NCI-H526 (cell line): ENCODE results near the gene MAPK10.
"Not testable (repeated sequence)": the region's sequence is repeated elsewhere in the genome, so short reads cannot be mapped to it uniquely, and the experiment has no call there.

Experiments used
- DNase-seq, 2 experiments: peaks; one replicate each; lab custom pipeline; 2025; lab: John Stamatoyannopoulos, UW

MAPK10 gene

DNA sequence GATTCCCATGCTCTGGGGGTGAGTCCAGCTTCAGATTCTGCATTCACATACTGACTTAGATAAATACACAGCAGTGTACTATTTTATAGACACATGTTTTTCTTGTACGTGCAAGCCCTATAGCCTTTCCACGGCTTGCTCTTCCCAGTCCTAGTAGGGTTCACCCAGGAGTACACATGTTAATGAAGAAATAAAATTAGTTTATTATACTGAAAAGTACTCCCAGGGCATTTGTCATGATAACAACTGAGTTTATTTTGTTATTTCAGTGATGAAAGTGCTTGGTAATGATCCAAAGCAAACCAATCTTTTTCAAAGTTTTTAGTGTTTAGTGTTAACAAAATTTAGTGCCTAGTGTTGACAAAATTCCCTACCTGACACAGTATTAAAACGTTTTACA, 21.3 kb downstream of the MAPK10 start:
- DNase-seq, result no peak

DNA sequence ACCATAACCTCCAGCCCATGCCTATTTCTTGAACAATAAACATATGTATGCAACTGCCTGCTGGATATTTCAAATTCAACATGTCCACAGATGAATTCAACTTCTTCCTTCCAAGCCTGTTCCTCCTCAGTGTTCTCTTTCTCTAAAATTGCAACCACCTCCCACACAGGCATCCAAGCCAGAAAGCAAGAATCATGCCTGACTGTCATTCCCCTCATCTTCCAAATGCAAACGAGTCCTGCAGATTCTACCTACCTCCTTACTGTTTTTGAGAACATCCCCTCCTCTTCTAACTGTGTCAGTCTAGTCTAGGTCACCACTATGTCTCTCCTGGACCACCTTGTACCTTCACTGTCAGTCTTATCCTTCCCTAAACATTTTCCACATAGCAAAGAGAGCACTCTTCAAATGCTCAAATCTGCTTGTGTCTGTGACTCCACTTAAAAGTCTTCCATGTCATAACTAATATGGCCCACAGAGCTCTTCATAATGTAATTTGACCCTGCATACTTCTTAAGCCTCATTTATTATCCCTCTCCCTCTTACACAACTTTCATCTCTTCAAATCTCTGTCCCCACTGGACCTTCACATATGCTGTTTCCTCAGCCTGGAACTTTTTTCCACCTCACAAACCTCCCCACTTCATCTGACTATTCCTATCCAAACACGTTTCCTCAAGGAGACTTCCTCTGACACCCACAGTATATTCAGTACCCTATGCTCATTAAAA, 25.7 kb downstream of the MAPK10 start:
- DNase-seq, result no peak

DNA sequence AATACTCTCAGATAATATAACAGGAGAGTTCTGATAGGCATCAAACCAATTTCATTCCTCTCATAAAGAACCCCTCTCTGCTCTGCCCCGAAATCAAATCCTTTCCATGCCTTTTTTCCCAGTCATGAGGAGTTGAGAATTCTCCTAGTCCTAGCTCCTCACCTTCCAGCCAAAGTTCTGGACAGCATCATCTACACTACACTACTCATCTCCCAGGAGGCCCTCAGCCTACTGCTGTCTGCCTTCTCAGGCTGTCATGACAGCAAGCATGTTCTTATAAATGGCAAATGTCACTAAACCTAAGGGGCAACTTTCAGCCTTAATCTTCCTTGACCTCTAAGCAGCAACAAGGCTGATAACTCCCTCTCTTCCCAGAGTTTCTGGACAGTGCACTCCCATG, 26.6 kb downstream of the MAPK10 start:
- DNase-seq, result no peak

DNA sequence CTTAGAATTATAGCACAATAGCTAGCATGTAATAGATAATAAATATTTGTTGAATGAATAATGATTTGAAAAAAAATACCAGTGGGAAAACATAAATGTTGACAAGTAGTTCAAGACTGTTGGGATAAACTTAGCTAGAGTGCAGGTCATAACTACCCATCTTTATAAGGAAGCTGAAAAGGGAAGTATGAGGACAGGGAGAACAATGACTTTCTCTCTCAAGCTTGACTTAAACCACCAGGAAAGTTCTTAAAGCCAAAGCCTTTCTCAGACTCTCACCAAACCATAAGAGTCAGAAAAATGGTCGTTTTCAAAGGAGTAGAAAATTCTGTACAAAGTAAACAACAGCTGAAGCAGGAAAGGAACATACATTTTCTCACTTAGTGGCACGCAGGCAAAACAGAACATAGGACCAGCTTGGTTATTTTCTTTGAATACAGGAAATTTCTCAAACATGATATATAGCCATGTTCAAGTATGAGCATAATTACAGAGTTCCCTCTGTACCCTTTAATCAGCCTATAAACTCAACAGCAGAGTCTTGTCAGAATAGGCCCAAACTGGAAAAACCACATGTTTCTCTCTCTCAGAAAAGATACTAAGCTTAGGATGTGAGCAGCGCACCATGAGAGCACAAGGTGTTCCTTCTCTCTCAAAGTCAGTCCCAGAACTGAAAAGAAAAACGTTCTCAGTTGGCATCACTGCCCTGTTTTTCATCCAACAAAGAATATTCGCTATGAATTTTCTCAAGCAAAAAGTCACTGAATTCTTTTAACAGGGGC, 28.7 kb downstream of the MAPK10 start:
- no peak for DNase-seq

DNA sequence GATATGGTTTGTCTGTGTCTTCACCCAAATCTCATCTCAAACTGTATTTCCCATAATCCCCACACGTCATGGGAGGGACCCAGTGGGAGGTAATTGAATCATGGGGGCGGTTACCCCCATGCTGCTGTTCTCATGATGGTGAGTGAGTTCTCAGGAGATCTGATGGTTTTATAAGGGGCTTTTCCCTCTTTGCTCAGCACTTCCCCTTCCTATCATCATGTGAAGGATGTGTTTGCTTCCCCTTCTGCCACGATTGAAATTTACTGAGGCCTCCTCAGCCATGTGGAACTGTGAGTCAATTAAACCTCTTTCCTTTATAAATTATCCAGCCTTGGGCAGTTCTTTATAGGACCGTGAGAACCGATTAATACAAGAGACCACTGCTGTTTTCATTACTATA, 29.4 kb downstream of the MAPK10 start:
- not testable (repeated sequence) for DNase-seq

DNA sequence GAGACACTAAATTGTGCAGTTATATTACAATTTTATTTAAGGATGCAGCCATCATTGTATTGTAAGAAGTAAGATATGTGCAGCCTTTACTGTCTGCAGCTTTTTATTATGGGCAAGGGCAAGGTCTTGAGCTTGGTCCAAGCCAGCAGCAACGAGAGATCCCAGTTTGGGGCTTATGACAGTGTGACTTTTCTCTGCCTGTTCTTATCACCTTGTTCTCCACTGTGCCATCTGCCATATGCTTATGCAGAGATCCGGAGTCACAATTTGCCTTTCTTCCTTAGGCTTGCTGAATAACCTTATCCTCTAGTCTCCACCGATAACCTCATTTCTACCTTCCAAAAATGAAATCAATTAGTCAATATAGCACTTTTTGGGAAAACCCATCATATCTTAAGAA, 30.4 kb downstream of the MAPK10 start:
- no peak for DNase-seq

- no peak for DNase-seq
Observed at GRCh38 chr4:86326400-86326799, 33.5 kb downstream of the MAPK10 start.

- DNase-seq, result no peak
Observed at GRCh38 chr4:86319390-86319789, 40.5 kb downstream of the MAPK10 start.

GRCh38 chr4:86315579-86315978, 44.3 kb downstream of the MAPK10 start:
- no peak for DNase-seq

DNA sequence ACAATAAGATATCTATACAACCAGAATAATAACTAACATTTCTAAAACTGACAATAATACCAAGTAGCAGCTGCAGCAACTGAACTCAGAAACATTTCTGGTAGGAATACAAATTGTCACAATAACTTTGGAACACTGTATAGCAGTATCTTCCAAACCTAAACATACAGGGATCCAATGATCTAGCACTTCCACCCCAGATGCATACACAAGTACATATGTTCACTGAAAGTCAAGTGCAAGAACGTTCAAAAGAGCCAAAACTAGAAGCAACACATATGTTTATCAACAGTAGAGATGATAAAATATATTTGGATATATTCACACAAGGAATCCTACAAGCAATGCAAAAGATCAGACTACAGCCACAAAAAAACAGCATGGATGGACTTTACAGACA, 46.2 kb downstream of the MAPK10 start:
- no peak for DNase-seq

DNA sequence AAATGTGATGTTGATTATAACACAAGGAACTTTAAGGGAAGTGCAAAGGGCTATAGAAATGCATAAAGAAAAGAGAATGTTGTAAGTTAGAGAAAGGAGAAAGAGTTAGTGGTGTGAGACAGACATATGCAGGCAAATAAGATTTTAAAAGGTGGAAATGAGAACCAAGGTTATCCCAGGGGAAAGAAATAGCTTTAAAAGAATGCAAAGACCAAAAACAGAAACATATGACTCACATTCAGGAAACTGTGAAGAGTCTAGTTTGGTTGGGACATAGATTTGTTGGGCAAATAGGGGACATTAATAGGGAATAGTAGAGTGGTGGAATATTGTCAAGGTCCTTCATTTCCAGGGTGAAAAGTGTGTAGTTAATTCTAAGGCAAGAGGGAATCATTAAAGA, 52.4 kb downstream of the MAPK10 start:
- no peak for DNase-seq

DNA sequence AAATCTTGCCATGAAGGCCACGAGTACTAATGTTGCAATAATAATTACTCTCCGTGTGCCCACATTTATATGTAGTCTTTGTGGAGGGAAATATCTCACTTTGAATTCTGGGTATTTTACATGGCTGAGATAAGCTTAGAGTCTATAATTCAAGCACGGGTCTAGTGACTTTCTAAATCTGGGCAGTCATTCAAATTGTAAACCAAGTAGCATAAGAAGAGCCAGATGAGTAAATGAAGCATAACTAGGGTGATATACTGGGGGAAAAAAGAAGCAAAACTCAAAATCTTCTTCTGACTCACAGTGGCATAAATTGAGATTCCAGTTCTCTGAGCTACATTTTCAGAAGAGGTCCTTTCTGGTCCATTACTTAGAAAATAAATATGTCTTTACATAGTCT, 53.0 kb downstream of the MAPK10 start:
- DNase-seq, result no peak

DNA sequence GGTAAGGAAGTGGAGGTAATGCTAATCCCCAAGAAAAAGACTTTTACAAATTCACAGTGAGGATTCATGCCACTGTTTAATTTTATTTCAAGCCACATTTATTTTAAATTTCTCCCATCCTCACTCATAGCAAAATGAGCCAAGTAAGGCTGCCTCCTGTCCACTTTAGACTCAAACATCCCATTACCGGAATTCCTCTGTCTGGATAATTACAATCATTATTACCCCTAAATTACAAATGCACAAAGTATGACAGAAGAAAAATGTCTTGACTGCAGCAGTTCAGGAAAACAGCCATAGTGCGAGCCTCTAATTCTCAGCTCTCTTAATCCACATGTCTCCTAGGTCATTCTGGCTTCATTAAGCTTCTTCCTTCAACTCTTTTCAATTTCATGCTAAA, 57.0 kb downstream of the MAPK10 start:
- DNase-seq, result no peak

- DNase-seq, result peak; percentile 26 to 75
Observed at GRCh38 chr4:86302251-86302650, 57.6 kb downstream of the MAPK10 start.

DNA sequence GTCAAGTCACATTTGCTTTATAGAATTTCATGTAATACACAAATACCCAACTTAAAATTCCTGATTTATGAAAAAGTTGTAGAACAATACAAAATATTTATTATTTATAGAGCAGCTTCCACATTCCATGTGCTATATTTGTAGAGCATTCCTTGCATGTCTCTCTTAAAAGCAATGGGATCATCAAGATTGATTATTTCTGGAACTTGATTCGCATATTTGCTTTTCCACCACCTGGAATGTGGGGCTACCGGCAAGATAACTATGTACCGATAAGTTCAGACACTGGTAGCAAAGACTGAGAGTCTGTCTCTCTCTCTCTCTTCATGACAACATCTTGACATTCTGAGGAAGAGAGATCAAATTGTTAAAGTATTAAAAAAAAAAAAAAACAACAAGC, 59.3 kb downstream of the MAPK10 start:
- no peak for DNase-seq

GRCh38 chr4:86296865-86297264, 63.0 kb downstream of the MAPK10 start:
- no peak for DNase-seq

GRCh38 chr4:86294883-86295282, 65.0 kb downstream of the MAPK10 start:
- no peak for DNase-seq

DNA sequence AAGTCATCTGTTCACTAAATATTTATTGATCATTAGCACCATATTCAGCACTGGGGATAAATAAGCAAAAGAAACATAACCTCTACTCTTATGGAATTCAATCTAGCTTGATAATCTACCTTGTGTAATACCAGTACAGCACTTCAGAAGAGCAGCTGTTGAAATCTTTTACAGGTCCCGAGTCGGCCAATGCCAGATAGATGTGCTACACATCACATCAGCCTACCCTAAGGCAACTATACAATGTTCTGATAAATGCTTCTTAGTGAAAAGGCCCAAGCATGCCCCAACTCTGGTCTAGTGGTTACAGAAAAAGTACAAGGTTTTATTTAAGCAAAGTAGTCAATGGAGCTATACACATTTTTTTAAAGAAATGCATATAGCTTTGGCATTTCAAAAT, 68.7 kb downstream of the MAPK10 start:
- no peak for DNase-seq

- DNase-seq, result no peak
Observed at GRCh38 chr4:86286726-86287125, 73.1 kb downstream of the MAPK10 start.

GRCh38 chr4:86283371-86283770, 76.5 kb downstream of the MAPK10 start:
- no peak for DNase-seq

DNA sequence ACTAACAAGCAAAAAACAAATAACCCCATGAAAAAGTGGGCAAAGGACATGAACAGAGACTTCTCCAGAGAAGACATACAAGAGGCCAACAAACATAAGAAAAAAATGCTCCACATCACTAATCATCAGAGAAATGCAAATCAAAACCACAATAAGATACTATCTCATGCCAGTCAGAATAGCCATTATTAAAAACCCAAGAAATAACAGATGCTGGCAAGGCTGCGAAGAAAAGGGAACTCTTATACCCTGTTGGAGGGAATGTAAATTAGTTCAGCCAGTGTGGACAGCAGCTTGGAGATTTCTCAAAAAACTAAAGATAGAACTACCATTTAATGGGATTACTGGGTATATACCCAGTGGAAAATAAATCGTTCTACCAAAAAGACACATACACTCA, 79.6 kb downstream of the MAPK10 start:
- peak; percentile 34 to 36 for DNase-seq

- peak; percentile 6 to 38 for DNase-seq
Observed at GRCh38 chr4:86279293-86279960, 80.4 kb downstream of the MAPK10 start.

- no peak for DNase-seq
Observed at GRCh38 chr4:86278126-86278525, 81.7 kb downstream of the MAPK10 start.
